WERI-Rb-1 (cell line): Measurements from ENCODE around the gene PDILT.
"Not testable (repeated sequence)": the region's sequence is repeated elsewhere in the genome, so short reads cannot be mapped to it uniquely, and the experiment has no call there.

Experiments used
- DNase-seq: peaks from one replicate; pipeline ENCODE4 v3.0.0-alpha.2; 2020
- H3K27ac ChIP-seq: fragments of 250-450 bp; sonication (Bioruptor Pico); 2 replicates; pipeline ENCODE4 v1.5.1; 2020; ENCODE audit warnings: mild to moderate bottlenecking, moderate library complexity
- H3K27me3 ChIP-seq: fragments of 250-450 bp; sonication (Bioruptor Pico); 2 replicates; pipeline ENCODE4 v1.5.1; 2021; ENCODE audit warnings: mild to moderate bottlenecking, low read depth, moderate library complexity; ENCODE audit not compliant: insufficient read depth, severe bottlenecking
- H3K36me3 ChIP-seq: fragments of 250-450 bp; sonication (Bioruptor Pico); 2 replicates; pipeline ENCODE4 v1.5.1; 2020; ENCODE audit warnings: mild to moderate bottlenecking, moderate library complexity
- H3K4me3 ChIP-seq: 2 replicates; pipeline ENCODE4 v1.5.1; 2011; ENCODE audit warnings: low read depth, mild to moderate bottlenecking, control low read depth, low read length
- H3K9me3 ChIP-seq: fragments of 250-450 bp; sonication (Bioruptor Pico); 2 replicates; pipeline ENCODE4 v1.5.1; 2021; ENCODE audit warnings: mild to moderate bottlenecking, moderate library complexity; ENCODE audit not compliant: severe bottlenecking
- CTCF ChIP-seq: IDR thresholded peaks from 2 replicates; pipeline ENCODE4 v1.5.1; 2011; ENCODE audit warnings: low read depth, mild to moderate bottlenecking, control low read depth, inconsistent platforms, low read length

Gene PDILT

GRCh38 chr16:20323591-20324117, 80.9 kb downstream of the PDILT start:
- no peak overlapping the region for H3K27ac ChIP-seq
- no peaks in the 10 kb centered on the region for H3K9me3 ChIP-seq
- peaks cover 55% of the 10 kb centered on the region for H3K27me3 ChIP-seq
- TF ChIP-seq CTCF = no peak
- H3K36me3 ChIP-seq = no peaks in the 10 kb centered on the region
- DNase-seq = no peak
- no peak overlapping the region for H3K4me3 ChIP-seq

GRCh38 chr16:20322696-20323095, 81.8 kb downstream of the PDILT start:
- Histone ChIP-seq H3K4me3 (no peak overlapping the region), H3K36me3 (no peaks in the 10 kb centered on the region), H3K27me3 (peaks cover 62% of the 10 kb centered on the region), H3K27ac (no peak overlapping the region), H3K9me3 (no peaks in the 10 kb centered on the region)
- no peak for DNase-seq
- TF ChIP-seq CTCF = no peak

- no peak for DNase-seq
- Histone ChIP-seq H3K36me3 (no peaks in the 10 kb centered on the region), H3K27ac (no peak overlapping the region), H3K9me3 (no peaks in the 10 kb centered on the region), H3K4me3 (no peak overlapping the region), H3K27me3 (peaks cover 60% of the 10 kb centered on the region)
- TF ChIP-seq CTCF = no peak
Observed at GRCh38 chr16:20321671-20322070, 82.9 kb downstream of the PDILT start.

- not testable (repeated sequence) for H3K27ac ChIP-seq, H3K4me3 ChIP-seq, DNase-seq, H3K36me3 ChIP-seq, H3K9me3 ChIP-seq
- peaks cover 61% of the 10 kb centered on the region for H3K27me3 ChIP-seq
Observed at GRCh38 chr16:20321051-20321450, 83.5 kb downstream of the PDILT start.

GRCh38 chr16:20320592-20320991, 83.9 kb downstream of the PDILT start:
- Histone ChIP-seq H3K27ac (no peak overlapping the region), H3K4me3 (no peak overlapping the region), H3K36me3 (no peaks in the 10 kb centered on the region), H3K9me3 (no peaks in the 10 kb centered on the region), H3K27me3 (peaks cover 63% of the 10 kb centered on the region)
- DNase-seq = no peak
- TF ChIP-seq CTCF = no peak

- TF ChIP-seq CTCF = no peak
- H3K9me3 ChIP-seq = no peaks in the 10 kb centered on the region
- no peaks in the 10 kb centered on the region for H3K36me3 ChIP-seq
- H3K27me3 ChIP-seq = peaks cover 64% of the 10 kb centered on the region
- no peak overlapping the region for H3K4me3 ChIP-seq
- no peak for DNase-seq
- no peak overlapping the region for H3K27ac ChIP-seq
Observed at GRCh38 chr16:20320178-20320577, 84.4 kb downstream of the PDILT start.
